B cell (primary cell): Measurements from ENCODE around the gene C5orf15. TPM values are rescaled to one million over a fixed set of nuclear protein-coding genes. Genes with fewer than 3 reads are reported as not detected.

Experiments
- ATAC-seq: fragments of 200-7000 bp; cut with Tn5 transposase; one replicate; pipeline ENCODE4 v1.10.0; 2021; ENCODE audit warnings: low read depth, mild to moderate bottlenecking, moderate number of reproducible peaks, moderate library complexity
- CTCF ChIA-PET: fragments of 350-600 bp; sonication (Branson Sonifier 250); formaldehyde crosslinking; loops from one replicate; lab custom pipeline; 2021; ENCODE audit warnings: antibody characterized with exemption, inconsistent platforms; lab: Charles Lee
- POLR2A ChIA-PET: fragments of 350-600 bp; sonication (Branson Sonifier 250); formaldehyde crosslinking; loops from one replicate; lab custom pipeline; 2021; ENCODE audit warnings: antibody characterized with exemption; lab: Charles Lee
- DNase-seq: peaks from one replicate; pipeline ENCODE4 v3.0.0; 2013
- H2AFZ ChIP-seq: 2 replicates; pipeline ENCODE4 v1.6.1; 2012; ENCODE audit warnings: mild to moderate bottlenecking, low read depth, low read length; ENCODE audit not compliant: insufficient read depth, poor library complexity, severe bottlenecking
- H3K27ac ChIP-seq, 2 donors: 1 replicate in 1 of 2; 2 replicates in 1 of 2; pipeline ENCODE4 v1.5.1; 2012 to 2013; ENCODE audit warnings: low read length in 2 of 2, mild to moderate bottlenecking in 2 of 2, moderate library complexity in 1 of 2
- H3K27me3 ChIP-seq, 4 experiments: fragments of 200-600 bp in 1 of 4; sonication (generic) in 1 of 4; replicated peaks in 1 of 4; 1 replicate in 2 of 4; 2 replicates in 2 of 4; pipeline versions ENCODE4 v1.6.1 to v1.7.0; 2013 to 2016; ENCODE audit warnings: low read length in 3 of 4, mild to moderate bottlenecking in 2 of 4, mixed read lengths in 1 of 4, moderate library complexity in 1 of 4; ENCODE audit not compliant: insufficient read depth in 4 of 4, control insufficient read depth in 3 of 4; ENCODE audit errors: control extremely low read depth in 1 of 4
- H3K36me3 ChIP-seq, 2 experiments: replicated peaks in 1 of 2; 1 replicate in 1 of 2; 2 replicates in 1 of 2; pipeline versions ENCODE4 v1.6.1 to v1.7.1; 2013; ENCODE audit warnings: low read length in 1 of 2; ENCODE audit not compliant: insufficient read depth in 2 of 2, control insufficient read depth in 1 of 2; ENCODE audit errors: control extremely low read depth in 1 of 2, extremely low read depth in 1 of 2
- H3K4me1 ChIP-seq, 2 donors: fragments of 200-600 bp in 1 of 2; sonication (generic) in 1 of 2; 1 replicate in 1 of 2; 2 replicates in 1 of 2; pipeline versions ENCODE4 v1.5.1 to v1.6.1; 2013 to 2017; ENCODE audit warnings: low read length in 2 of 2; ENCODE audit not compliant: control insufficient read depth in 2 of 2, insufficient read depth in 2 of 2
- H3K4me2 ChIP-seq: replicated peaks from 2 replicates; pipeline ENCODE3; 2012; ENCODE audit warnings: mild to moderate bottlenecking, low read depth, low read length; ENCODE audit not compliant: poor library complexity, severe bottlenecking
- H3K4me3 ChIP-seq, 5 experiments: fragments of 200-600 bp in 1 of 5; sonication (generic) in 1 of 5; 1 replicate in 3 of 5; 2 replicates in 2 of 5; pipeline versions ENCODE4 v1.5.1 to v1.7.0; 2011 to 2016; ENCODE audit warnings: low read length in 4 of 5, mild to moderate bottlenecking in 4 of 5, low read depth in 2 of 5, control low read depth in 1 of 5, moderate library complexity in 1 of 5; ENCODE audit not compliant: insufficient read depth in 1 of 5; ENCODE audit errors: control extremely low read depth in 1 of 5, extremely low read depth in 1 of 5
- H3K79me2 ChIP-seq: fragments of 200-600 bp; sonication (generic); one replicate; pipeline ENCODE4 v1.6.0; 2016; ENCODE audit warnings: low read length; ENCODE audit not compliant: control insufficient read depth, insufficient read depth
- H3K9ac ChIP-seq: fragments of 200-600 bp; sonication (generic); 2 replicates; pipeline ENCODE4 v1.6.1; 2017; ENCODE audit warnings: mild to moderate bottlenecking, low read length, moderate library complexity
- H3K9me3 ChIP-seq, 3 donors: one replicate each; pipeline versions ENCODE4 v1.6.1 to v1.7.1; 2013; ENCODE audit warnings: low read length in 2 of 3; ENCODE audit not compliant: control insufficient read depth in 2 of 3, insufficient read depth in 1 of 3; ENCODE audit errors: control extremely low read depth in 1 of 3
- H4K20me1 ChIP-seq: 2 replicates; pipeline ENCODE4 v1.6.0; 2012; ENCODE audit warnings: mild to moderate bottlenecking, low read length; ENCODE audit not compliant: insufficient read depth, control insufficient read depth, poor library complexity, severe bottlenecking
- H3K27ac Mint-ChIP-seq: one replicate; pipeline ENCODE4 v1.8.0; 2021; ENCODE audit warnings: mixed read lengths
- H3K27me3 Mint-ChIP-seq: one replicate; pipeline ENCODE4 v1.8.0; 2021; ENCODE audit warnings: mixed read lengths
- H3K4me1 Mint-ChIP-seq: one replicate; pipeline ENCODE4 v1.8.0; 2021; ENCODE audit warnings: mixed read lengths
- H3K4me3 Mint-ChIP-seq: one replicate; pipeline ENCODE4 v1.8.0; 2021; ENCODE audit warnings: mixed read lengths
- H3K9me3 Mint-ChIP-seq: one replicate; pipeline ENCODE4 v1.8.0; 2022; ENCODE audit warnings: mixed read lengths; ENCODE audit not compliant: insufficient read depth
- CTCF ChIP-seq: fragments of 200-600 bp; IDR thresholded peaks from one replicate; pipeline ENCODE4 v1.8.0; 2022; ENCODE audit warnings: antibody characterized with exemption, mild to moderate bottlenecking
- EZH2 ChIP-seq: IDR thresholded peaks from 2 replicates; pipeline ENCODE4 v1.6.1; 2012; ENCODE audit warnings: borderline replicate concordance, low read depth, mild to moderate bottlenecking, moderate library complexity, low read length; ENCODE audit not compliant: insufficient read depth, poor library complexity, severe bottlenecking
- WGBS: methylation state at CpG from one replicate; pipeline ENCODE4 v1.1.5; 2013; ENCODE audit warnings: missing lambda C conversion rate; ENCODE audit not compliant: insufficient coverage; 5-methylcytosine and 5-hydroxymethylcytosine counted together
- intact Hi-C: fragments of 100-400 bp; cut with micrococcal nuclease; formaldehyde crosslinking; loops from one replicate; pipeline ENCODE4 v1.10.0; 2022
- polyA plus RNA-seq: library from polyadenylated mRNA; depleted of rRNA; stranded (reverse); fragments of >200 nt; gene quantifications from 2 replicates; pipeline ENCODE4 v1.2.3, GENCODE V29; 2012
- total RNA-seq, 2 donors: library from RNA; stranded (reverse); fragments of 120-200 nt in 1 of 2; gene quantifications; 1 replicate in 1 of 2; 2 replicates in 1 of 2; pipeline versions ENCODE4 v1.2.3 to v1.2.4, GENCODE V29; 2013 to 2022

Gene C5orf15
- total and polyA plus RNA-seq, 2 donors (not counting 1 experiment from before 2014, with no cell fraction given): 22.7 to 28.2 TPM

- WGBS: 74% methylated on average over 11 of the region's 19 CpGs
- ChIA-PET POLR2A (interaction anchor here (0.9 kb wide), 1 partner anchor 10 kb away, joined by 3 read pairs; no protein-coding TSS in a partner anchor), CTCF (interaction anchor here (0.7 to 5.1 kb wide), 33 partner anchors 8 to 834 kb away, joined by 3 to 87 read pairs (median 5); no protein-coding TSS in a partner anchor)
- no peak overlapping the region for H3K9ac ChIP-seq
- no peaks in the 10 kb centered on the region for H3K9me3 ChIP-seq
- H3K36me3 ChIP-seq: no peaks in the 10 kb centered on the region
- H3K4me3 Mint-ChIP-seq: no peak overlapping the region
- ATAC-seq (peak; percentile 88), DNase-seq (peak; percentile 77)
- no peaks in the 10 kb centered on the region for H3K27me3 Mint-ChIP-seq
- no peak overlapping the region for H3K27ac ChIP-seq
- no peak overlapping the region for H2AFZ ChIP-seq
- H3K79me2 ChIP-seq: no peaks in the 10 kb centered on the region
- H3K9me3 Mint-ChIP-seq: no peaks in the 10 kb centered on the region
- no peak overlapping the region for H3K4me3 ChIP-seq
- peaks cover 31 to 47% of the 10 kb centered on the region in 2 donors for H3K4me1 ChIP-seq
- no peaks in the 10 kb centered on the region for H4K20me1 ChIP-seq
- peaks cover 36% of the 10 kb centered on the region for H3K4me1 Mint-ChIP-seq
- H3K27ac Mint-ChIP-seq: no peak overlapping the region
- intact Hi-C loops: loop anchor here (1.0 kb wide), 5 partner anchors 12 to 833 kb away; no protein-coding TSS in a partner anchor
- TF ChIP-seq EZH2 (no peak), CTCF (peak; percentile 88)
- no peak overlapping the region for H3K4me2 ChIP-seq
- H3K27me3 ChIP-seq: no peaks in the 10 kb centered on the region
Observed at GRCh38 chr5:133944263-133945185, 23.9 kb downstream of the C5orf15 start.

- peaks cover 42 to 58% of the 10 kb centered on the region in 2 donors for H3K4me1 ChIP-seq
- intact Hi-C loops: no loop called here
- no peaks in the 10 kb centered on the region for H3K27me3 ChIP-seq
- no peak for DNase-seq
- H3K4me2 ChIP-seq: no peak overlapping the region
- ATAC-seq: no peak
- no peak overlapping the region for H3K27ac Mint-ChIP-seq
- no peaks in the 10 kb centered on the region for H3K79me2 ChIP-seq
- H3K27ac ChIP-seq: no peak overlapping the region
- H3K27me3 Mint-ChIP-seq: no peaks in the 10 kb centered on the region
- H3K9me3 Mint-ChIP-seq: no peaks in the 10 kb centered on the region
- no peak overlapping the region for H3K4me3 ChIP-seq
- ChIA-PET POLR2A (no interaction called here), CTCF (interaction anchor here (0.7 to 5.1 kb wide), 13 partner anchors 9 to 833 kb away, joined by 3 to 87 read pairs (median 10); no protein-coding TSS in a partner anchor)
- no peak overlapping the region for H3K4me3 Mint-ChIP-seq
- no peaks in the 10 kb centered on the region for H3K9me3 ChIP-seq
- TF ChIP-seq EZH2: no peak
- peaks cover 46% of the 10 kb centered on the region for H3K4me1 Mint-ChIP-seq
- no peak overlapping the region for H3K9ac ChIP-seq
- no peaks in the 10 kb centered on the region for H3K36me3 ChIP-seq
- 100% methylated on average over 3 of the region's 7 CpGs for WGBS
- no peak overlapping the region for H2AFZ ChIP-seq
- no peaks in the 10 kb centered on the region for H4K20me1 ChIP-seq
Observed at GRCh38 chr5:133943475-133943817, 25.0 kb downstream of the C5orf15 start.
